Activated CD4-positive, alpha-beta T cell treated with anti-CD3 and anti-CD28 coated beads, Interleukin-2, amount 10 ng/mL, durations not matched to agents 7 days and 5 days (primary cell): ENCODE measurements around the gene XXYLT1. TPM values are rescaled to one million over a fixed set of nuclear protein-coding genes. Genes with fewer than 3 reads are reported as not detected.

Experiments
- CTCF ChIA-PET: fragments of 350-600 bp; sonication (Branson Sonifier 250); formaldehyde crosslinking; loops from one replicate; lab custom pipeline; 2021; ENCODE audit warnings: antibody characterized with exemption; lab: Charles Lee
- POLR2A ChIA-PET: fragments of 350-600 bp; sonication (Branson Sonifier 250); formaldehyde crosslinking; loops from one replicate; lab custom pipeline; 2021; ENCODE audit warnings: antibody characterized with exemption; lab: Charles Lee
- DNase-seq: peaks from one replicate; pipeline ENCODE4 v3.0.0-alpha.2; 2020
- H3K27ac Mint-ChIP-seq: one replicate; pipeline ENCODE4 v1.8.0; 2021; ENCODE audit warnings: mild to moderate bottlenecking, moderate library complexity, mixed read lengths
- H3K27me3 Mint-ChIP-seq: one replicate; pipeline ENCODE4 v1.8.0; 2021; ENCODE audit warnings: mixed read lengths
- H3K36me3 Mint-ChIP-seq: one replicate; pipeline ENCODE4 v1.8.0; 2021; ENCODE audit warnings: low read depth, mixed read lengths
- H3K4me1 Mint-ChIP-seq: one replicate; pipeline ENCODE4 v1.8.0; 2021; ENCODE audit warnings: mixed read lengths
- H3K4me3 Mint-ChIP-seq: one replicate; pipeline ENCODE4 v1.8.0; 2021; ENCODE audit warnings: mild to moderate bottlenecking, moderate library complexity, mixed read lengths
- H3K9me3 Mint-ChIP-seq: one replicate; pipeline ENCODE4 v1.8.0; 2021; ENCODE audit warnings: mixed read lengths
- total RNA-seq, 2 experiments: library from RNA; stranded (reverse); gene quantifications; one replicate each; pipeline ENCODE4 v1.2.3, GENCODE V29; 2021

The XXYLT1 gene
- total RNA-seq, 2 experiments from 2014 or later, result 7.7 to 7.8 TPM

DNA sequence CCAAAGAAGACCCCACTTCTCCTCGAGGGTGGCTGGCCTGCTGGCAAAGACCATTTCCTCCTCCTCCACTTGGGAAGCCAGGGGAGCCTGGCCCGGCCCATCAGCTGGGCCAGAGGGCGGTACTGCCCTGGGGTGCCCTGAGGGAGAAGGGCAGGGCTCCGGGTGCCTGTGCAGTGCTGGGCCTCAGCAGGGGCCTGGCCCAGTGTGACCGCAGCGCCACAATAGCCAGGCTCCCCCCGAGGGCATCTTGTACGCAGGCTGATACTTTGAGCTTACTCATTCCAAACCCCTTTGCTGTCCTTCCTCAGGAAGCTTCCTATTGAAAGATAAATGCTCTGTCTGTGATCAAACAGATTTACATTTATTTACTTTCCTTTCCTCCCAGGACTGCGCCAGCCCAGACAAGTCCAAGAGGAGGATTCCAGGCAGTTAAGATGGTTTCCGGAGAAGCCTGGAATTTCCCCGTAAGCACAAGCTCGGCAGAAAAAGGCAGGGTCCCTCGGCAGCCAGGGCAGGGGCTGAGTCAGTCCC, 240.1 kb downstream of the XXYLT1 start:
- H3K36me3 Mint-ChIP-seq, result no peaks in the 10 kb centered on the region
- H3K27ac Mint-ChIP-seq, result no peak overlapping the region
- H3K4me1 Mint-ChIP-seq, result no peaks in the 10 kb centered on the region
- ChIA-PET CTCF (interaction anchor here (1.1 kb wide), 1 partner anchor 10 kb away, joined by 3 read pairs; no protein-coding TSS in a partner anchor), POLR2A (interaction anchor here (0.6 kb wide), 1 partner anchor 674 kb away, joined by 3 read pairs; no protein-coding TSS in a partner anchor)
- no peaks in the 10 kb centered on the region for H3K27me3 Mint-ChIP-seq
- H3K9me3 Mint-ChIP-seq, result no peaks in the 10 kb centered on the region
- DNase-seq, result no peak
- no peak overlapping the region for H3K4me3 Mint-ChIP-seq

DNA sequence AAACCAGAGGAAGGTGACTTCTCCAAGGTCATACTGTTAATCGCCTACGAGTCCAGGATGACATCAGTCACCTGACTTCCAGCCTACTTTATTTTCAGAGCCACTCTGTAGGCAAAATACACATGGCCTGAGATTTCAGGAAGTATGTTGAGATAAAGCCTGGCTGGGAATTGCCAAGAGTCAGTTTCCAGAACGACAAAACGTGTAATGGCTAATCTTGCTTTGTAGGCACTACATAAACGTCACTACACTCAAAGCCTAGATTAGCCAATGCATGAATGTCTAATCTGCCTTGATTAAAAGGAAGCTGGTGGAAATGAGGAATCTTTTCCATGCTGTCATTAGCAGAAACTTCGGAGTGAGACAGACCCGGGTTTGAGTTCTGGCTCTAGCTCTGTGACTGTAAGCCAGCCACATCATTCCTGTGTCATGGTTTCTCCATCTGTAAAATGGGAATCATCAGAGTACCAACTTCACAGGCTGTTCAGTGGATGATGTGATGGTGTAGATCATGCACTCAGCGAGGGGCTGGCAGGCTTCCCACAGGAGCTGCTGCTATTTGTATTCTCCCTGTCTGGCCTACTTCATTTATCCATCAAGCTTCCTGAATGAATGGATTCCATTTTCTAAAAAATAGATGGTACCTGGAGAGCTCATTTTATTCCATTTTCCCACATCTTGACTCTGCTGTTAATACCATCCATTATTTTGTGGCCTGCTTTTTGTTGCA, 241.9 kb downstream of the XXYLT1 start:
- DNase-seq, result no peak
- no peak overlapping the region for H3K4me3 Mint-ChIP-seq
- H3K4me1 Mint-ChIP-seq, result peaks cover 2% of the 10 kb centered on the region
- no peaks in the 10 kb centered on the region for H3K36me3 Mint-ChIP-seq
- H3K27me3 Mint-ChIP-seq, result no peaks in the 10 kb centered on the region
- H3K9me3 Mint-ChIP-seq, result no peaks in the 10 kb centered on the region
- H3K27ac Mint-ChIP-seq, result no peak overlapping the region
- ChIA-PET POLR2A (no interaction called here), CTCF (no interaction called here)

DNA sequence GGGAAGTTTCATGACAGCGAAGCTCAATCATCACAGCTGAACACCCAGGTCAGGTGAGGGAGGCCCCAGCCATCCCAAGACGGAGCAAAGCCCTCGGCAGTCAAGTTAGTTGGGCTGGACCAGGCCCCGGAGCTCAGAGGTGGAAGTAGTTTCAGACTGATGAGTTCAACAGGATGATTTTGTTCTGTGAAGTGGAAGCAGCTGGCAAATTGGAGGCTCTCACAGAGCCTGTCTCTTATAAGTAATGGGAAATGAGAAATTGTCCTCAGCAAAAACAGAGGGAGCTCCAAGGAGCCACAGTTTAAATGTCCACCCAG, 245.1 kb downstream of the XXYLT1 start:
- CTCF ChIA-PET, result interaction anchor here (1.8 kb wide), 1 partner anchor 81 kb away, joined by 5 read pairs; no protein-coding TSS in a partner anchor
- Mint-ChIP-seq H3K9me3 (no peaks in the 10 kb centered on the region), H3K4me3 (no peak overlapping the region)

DNA sequence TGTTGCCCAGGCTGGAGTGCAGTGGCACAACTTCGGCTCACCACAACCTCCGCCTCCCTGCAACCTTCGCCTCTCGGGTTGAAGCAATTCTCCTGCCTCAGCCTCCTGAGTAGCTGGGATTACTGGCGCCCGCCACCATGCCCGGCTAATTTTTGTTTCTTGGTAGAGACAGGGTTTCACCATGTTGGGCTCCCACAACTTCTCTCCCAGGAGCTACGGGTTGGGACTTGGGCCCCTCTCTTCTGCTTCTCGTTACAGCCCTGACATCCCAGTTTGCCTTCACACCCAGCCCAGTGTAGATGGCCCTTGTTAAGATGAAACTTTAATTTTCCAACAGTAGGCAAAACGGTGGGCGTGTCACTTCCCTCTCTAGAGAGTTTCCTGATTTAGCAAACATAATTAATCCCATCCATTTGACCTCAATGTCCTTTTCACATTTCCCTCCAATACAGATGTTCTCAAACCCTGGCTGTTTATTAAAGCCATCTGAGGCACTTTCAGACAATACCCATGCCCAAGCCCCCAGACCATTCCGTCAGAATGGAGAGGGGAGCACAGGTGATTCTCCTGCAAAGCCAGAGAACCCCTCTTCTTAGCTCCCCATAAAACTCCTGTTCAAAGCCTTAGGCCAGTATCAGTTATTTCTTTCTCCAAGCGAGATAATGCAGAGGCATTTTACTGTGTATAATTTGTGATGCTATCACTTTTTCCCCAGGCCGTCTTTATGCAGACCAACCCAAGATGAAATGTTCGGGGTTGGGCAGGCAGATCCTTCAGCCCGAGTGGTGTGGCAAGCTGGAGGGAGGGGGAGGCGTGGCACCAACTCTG, 245.7 kb downstream of the XXYLT1 start:
- H3K4me1 Mint-ChIP-seq, result peaks cover 2% of the 10 kb centered on the region
- ChIA-PET CTCF (interaction anchor here (1.8 kb wide), 1 partner anchor 82 kb away, joined by 5 read pairs; no protein-coding TSS in a partner anchor), POLR2A (no interaction called here)

More for the DNA sequence above, 245.1 kb downstream of the XXYLT1 start:
- POLR2A ChIA-PET, result no interaction called here
- Mint-ChIP-seq H3K27me3 (peaks cover 6% of the 10 kb centered on the region), H3K27ac (no peak overlapping the region), H3K36me3 (no peaks in the 10 kb centered on the region), H3K4me1 (peaks cover 2% of the 10 kb centered on the region)
- DNase-seq, result no peak

DNA sequence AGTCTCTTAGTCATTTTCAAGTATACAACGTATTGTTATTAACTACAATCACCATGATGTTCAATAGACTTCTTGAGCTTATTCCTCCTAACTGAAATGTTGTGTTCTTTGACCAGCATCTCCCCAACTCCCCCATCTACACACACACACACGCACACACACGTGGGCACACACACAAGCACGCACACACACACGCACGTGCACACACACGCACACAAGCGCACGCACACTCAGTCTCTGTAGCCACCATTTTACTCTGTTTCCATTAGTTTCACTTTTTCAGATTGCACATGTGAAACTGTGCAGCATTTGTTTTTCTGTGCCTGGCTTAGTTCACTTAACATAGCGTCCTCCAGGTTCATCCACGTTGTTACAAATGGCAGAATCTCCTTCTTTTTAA, 247.0 kb downstream of the XXYLT1 start:
- CTCF ChIA-PET, result interaction anchor here (0.6 kb wide), 1 partner anchor 459 kb away, joined by 3 read pairs; no protein-coding TSS in a partner anchor
- H3K4me1 Mint-ChIP-seq, result peaks cover 2% of the 10 kb centered on the region
- H3K9me3 Mint-ChIP-seq, result no peaks in the 10 kb centered on the region
- DNase-seq, result no peak
- H3K27me3 Mint-ChIP-seq, result peaks cover 16% of the 10 kb centered on the region
- H3K36me3 Mint-ChIP-seq, result no peaks in the 10 kb centered on the region
- no peak overlapping the region for H3K4me3 Mint-ChIP-seq
- POLR2A ChIA-PET, result no interaction called here
- no peak overlapping the region for H3K27ac Mint-ChIP-seq

More for the DNA sequence above, 245.7 kb downstream of the XXYLT1 start:
- Mint-ChIP-seq H3K36me3 (no peaks in the 10 kb centered on the region), H3K9me3 (no peaks in the 10 kb centered on the region), H3K27me3 (peaks cover 9% of the 10 kb centered on the region), H3K27ac (no peak overlapping the region), H3K4me3 (no peak overlapping the region)
- DNase-seq, result no peak

DNA sequence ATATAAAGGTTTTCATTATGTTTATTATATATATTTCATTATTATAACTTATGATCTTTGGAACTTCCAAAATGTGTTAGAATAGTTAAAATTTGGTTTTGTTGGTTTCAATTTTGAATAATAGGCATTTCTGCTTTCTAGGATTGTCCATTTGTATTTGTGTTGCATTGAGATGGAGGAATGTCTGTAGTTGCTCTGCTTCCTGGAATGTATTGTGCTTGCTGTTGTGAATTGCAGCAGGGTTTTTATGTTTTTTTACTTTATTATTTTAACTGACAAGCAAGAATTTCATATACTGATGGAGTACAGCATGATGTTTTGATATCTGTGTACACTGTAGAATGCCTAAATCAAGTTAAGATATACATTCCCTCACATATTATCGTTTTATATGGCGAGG, 247.4 kb downstream of the XXYLT1 start:
- Mint-ChIP-seq H3K4me3 (no peak overlapping the region), H3K9me3 (no peaks in the 10 kb centered on the region), H3K27ac (no peak overlapping the region), H3K36me3 (no peaks in the 10 kb centered on the region), H3K4me1 (peaks cover 2% of the 10 kb centered on the region), H3K27me3 (peaks cover 19% of the 10 kb centered on the region)
- DNase-seq, result no peak
- CTCF ChIA-PET, result interaction anchor here (0.6 kb wide), 1 partner anchor 459 kb away, joined by 3 read pairs; no protein-coding TSS in a partner anchor
- POLR2A ChIA-PET, result no interaction called here

DNA sequence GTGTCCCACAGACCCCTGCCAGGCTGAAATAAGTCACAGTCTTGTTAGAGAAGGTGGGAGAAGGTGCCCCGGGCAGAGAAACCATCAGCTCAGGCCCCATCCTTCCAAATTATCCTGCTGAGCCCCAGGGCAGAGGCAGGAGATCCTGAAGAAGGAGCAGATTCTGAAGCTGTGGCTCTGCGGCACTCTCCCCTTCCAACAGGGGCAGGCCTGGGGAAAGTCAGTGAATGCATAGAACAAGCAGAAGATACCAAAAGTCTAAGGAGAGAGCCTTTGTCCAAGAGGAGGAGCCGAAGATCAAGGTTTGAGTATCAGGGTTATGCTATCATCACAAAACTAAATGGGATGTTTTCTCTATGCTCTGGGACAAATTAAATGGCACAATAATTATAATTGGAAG, 249.3 kb downstream of the XXYLT1 start:
- CTCF ChIA-PET, result interaction anchor here (1.2 kb wide), 1 partner anchor 10 kb away, joined by 3 read pairs; no protein-coding TSS in a partner anchor
- peaks cover 2% of the 10 kb centered on the region for H3K4me1 Mint-ChIP-seq
- no peak overlapping the region for H3K27ac Mint-ChIP-seq
- POLR2A ChIA-PET, result no interaction called here
- no peak overlapping the region for H3K4me3 Mint-ChIP-seq
- no peak for DNase-seq
- peaks cover 26% of the 10 kb centered on the region for H3K27me3 Mint-ChIP-seq
- no peaks in the 10 kb centered on the region for H3K9me3 Mint-ChIP-seq
- H3K36me3 Mint-ChIP-seq, result no peaks in the 10 kb centered on the region

DNA sequence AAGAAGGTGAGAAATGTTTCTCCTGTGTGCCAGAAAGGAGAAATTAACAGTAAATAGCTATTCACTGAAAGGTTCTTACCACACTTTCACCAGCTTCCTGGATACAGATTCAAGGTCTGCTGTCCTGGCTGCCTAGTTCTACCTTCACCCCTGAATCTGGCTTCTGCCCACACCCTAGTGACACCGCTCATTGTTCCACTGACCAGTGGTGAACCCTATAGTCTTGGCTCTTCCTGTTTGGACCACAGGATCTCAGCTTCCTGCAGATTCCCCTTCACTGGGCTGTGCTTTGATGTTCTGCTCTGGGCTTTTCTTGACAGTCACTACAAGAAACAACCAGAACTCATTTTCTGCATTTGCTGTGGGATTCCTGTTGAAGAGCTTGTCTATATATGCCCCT, 250.0 kb downstream of the XXYLT1 start:
- Mint-ChIP-seq H3K4me3 (no peak overlapping the region), H3K27me3 (peaks cover 31% of the 10 kb centered on the region), H3K4me1 (peaks cover 2% of the 10 kb centered on the region), H3K27ac (no peak overlapping the region), H3K36me3 (no peaks in the 10 kb centered on the region), H3K9me3 (no peaks in the 10 kb centered on the region)
- ChIA-PET CTCF (interaction anchor here (1.2 kb wide), 1 partner anchor 10 kb away, joined by 3 read pairs; no protein-coding TSS in a partner anchor), POLR2A (no interaction called here)
- no peak for DNase-seq

DNA sequence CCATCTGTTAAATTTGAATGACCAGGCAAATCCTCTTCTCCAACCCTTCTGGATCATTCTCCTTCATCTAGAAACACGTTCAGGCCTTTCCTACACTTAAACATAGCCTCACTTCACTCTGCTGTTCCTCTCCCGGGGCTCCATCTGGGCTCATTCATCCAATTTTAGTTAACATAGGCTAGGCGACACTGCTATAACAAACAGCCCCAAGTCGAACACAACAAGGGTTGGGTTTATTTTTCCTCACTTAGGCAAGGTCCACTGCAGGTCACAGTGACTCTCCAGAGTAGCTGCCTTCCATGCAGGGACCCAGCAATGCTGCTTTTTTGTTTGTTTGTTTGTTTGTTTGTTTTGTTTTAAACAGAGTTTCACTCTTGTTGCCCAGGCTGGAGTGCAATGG, 250.8 kb downstream of the XXYLT1 start:
- CTCF ChIA-PET, result interaction anchor here (1.1 kb wide), 1 partner anchor 15 kb away, joined by 3 read pairs; no protein-coding TSS in a partner anchor
- POLR2A ChIA-PET, result no interaction called here
- Mint-ChIP-seq H3K36me3 (no peaks in the 10 kb centered on the region), H3K9me3 (no peaks in the 10 kb centered on the region), H3K27me3 (peaks cover 31% of the 10 kb centered on the region), H3K4me1 (peaks cover 2% of the 10 kb centered on the region), H3K27ac (no peak overlapping the region), H3K4me3 (no peak overlapping the region)
- DNase-seq, result no peak

DNA sequence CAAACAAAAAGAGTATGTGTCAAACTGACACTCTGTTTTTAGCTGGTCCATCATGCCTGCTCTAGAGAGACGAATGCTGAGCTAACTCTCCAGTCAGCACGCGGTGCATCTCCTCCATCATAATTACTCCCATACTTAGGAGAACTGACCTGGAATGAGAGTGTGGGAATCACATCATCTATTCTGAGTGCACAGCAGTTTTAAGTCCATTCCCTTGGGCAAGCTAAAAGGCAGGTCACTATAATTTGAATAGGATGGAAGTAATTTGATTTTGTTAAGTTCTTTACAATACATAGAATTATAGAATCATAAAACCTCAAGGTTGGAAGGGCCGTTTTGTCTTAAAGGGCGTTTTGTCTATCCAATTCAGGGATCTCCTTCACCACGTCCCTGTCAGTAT, 251.6 kb downstream of the XXYLT1 start:
- Mint-ChIP-seq H3K4me1 (peaks cover 7% of the 10 kb centered on the region), H3K9me3 (no peaks in the 10 kb centered on the region), H3K27me3 (peaks cover 31% of the 10 kb centered on the region), H3K36me3 (no peaks in the 10 kb centered on the region), H3K27ac (no peak overlapping the region), H3K4me3 (no peak overlapping the region)
- CTCF ChIA-PET, result interaction anchor here (1.1 kb wide), 1 partner anchor 14 kb away, joined by 3 read pairs; no protein-coding TSS in a partner anchor
- DNase-seq, result no peak
- POLR2A ChIA-PET, result interaction anchor here (0.5 kb wide), 1 partner anchor 336 kb away, joined by 3 read pairs; no protein-coding TSS in a partner anchor
